ENCODE data around the gene RCCD1. TPM values are rescaled to one million over a fixed set of nuclear protein-coding genes. Genes with fewer than 3 reads are reported as not detected.
"Not testable (repeated sequence)": the region's sequence is repeated elsewhere in the genome, so short reads cannot be mapped to it uniquely, and the experiment has no call there.

Gene RCCD1
- polyA plus RNA-seq, 1 donor from 2014 or later, result 4.5 TPM

DNA sequence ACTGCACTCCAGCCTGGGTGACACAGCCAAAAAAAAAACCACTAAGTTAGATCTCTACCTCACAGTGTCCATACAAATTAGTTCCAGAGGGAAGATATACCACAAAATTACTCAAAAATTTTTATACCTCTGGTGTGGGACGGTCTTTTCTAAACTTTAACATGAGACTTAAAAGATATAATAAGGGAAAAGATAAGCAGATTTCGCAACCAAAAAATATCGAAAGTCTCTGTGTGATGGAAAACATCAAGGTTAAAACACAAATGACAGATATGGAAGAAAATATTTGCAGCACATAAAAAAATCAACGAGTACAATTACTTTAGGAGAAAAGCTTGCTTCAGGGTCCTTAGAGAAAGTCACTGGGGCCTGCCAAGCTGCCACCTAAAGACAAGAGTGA, 32.8 kb upstream of the RCCD1 start:
- H2AFZ ChIP-seq (ENCODE audit: low read depth, low read length), result no peak overlapping the region
- no peaks in the 10 kb centered on the region for H3K9me2 ChIP-seq (ENCODE audit: insufficient read depth, low read length)
- H3K4me3 ChIP-seq (ENCODE audit: low read length), result no peak overlapping the region
- H3F3A ChIP-seq (ENCODE audit: insufficient read depth, low read length, poor library complexity, severe bottlenecking), result no peaks in the 10 kb centered on the region
- H3K36me3 ChIP-seq (ENCODE audit: insufficient read depth, low read length), result no peaks in the 10 kb centered on the region
- no peaks in the 10 kb centered on the region for H3K27me3 ChIP-seq (ENCODE audit: insufficient read depth, low read depth, low read length)
- H3K79me2 ChIP-seq (replicated peaks; ENCODE audit: insufficient read depth, low read length), result no peaks in the 10 kb centered on the region
- H4K20me1 ChIP-seq (ENCODE audit: insufficient read depth), result no peaks in the 10 kb centered on the region
- TF ChIP-seq, protein P1, sequence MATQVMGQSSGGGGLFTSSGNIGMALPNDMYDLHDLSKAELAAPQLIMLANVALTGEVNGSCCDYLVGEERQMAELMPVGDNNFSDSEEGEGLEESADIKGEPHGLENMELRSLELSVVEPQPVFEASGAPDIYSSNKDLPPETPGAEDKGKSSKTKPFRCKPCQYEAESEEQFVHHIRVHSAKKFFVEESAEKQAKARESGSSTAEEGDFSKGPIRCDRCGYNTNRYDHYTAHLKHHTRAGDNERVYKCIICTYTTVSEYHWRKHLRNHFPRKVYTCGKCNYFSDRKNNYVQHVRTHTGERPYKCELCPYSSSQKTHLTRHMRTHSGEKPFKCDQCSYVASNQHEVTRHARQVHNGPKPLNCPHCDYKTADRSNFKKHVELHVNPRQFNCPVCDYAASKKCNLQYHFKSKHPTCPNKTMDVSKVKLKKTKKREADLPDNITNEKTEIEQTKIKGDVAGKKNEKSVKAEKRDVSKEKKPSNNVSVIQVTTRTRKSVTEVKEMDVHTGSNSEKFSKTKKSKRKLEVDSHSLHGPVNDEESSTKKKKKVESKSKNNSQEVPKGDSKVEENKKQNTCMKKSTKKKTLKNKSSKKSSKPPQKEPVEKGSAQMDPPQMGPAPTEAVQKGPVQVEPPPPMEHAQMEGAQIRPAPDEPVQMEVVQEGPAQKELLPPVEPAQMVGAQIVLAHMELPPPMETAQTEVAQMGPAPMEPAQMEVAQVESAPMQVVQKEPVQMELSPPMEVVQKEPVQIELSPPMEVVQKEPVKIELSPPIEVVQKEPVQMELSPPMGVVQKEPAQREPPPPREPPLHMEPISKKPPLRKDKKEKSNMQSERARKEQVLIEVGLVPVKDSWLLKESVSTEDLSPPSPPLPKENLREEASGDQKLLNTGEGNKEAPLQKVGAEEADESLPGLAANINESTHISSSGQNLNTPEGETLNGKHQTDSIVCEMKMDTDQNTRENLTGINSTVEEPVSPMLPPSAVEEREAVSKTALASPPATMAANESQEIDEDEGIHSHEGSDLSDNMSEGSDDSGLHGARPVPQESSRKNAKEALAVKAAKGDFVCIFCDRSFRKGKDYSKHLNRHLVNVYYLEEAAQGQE (IDR thresholded peaks at IDR 0.05; ENCODE audit: borderline replicate concordance), result no peak
- TF ChIP-seq EP300 (conservative IDR thresholded peaks at IDR 0.05; ENCODE audit: poor library complexity, severe bottlenecking) (no peak), MXI1 (conservative IDR thresholded peaks at IDR 0.05; ENCODE audit: poor library complexity, severe bottlenecking) (no peak), POLR2AphosphoS5 (IDR thresholded peaks at IDR 0.05) (no peak), TAF1 (IDR thresholded peaks at IDR 0.05; ENCODE audit: low read depth) (no peak), EZH2 (IDR thresholded peaks at IDR 0.05; ENCODE audit: borderline replicate concordance, insufficient read depth, low read length, poor library complexity, severe bottlenecking) (no peak), RAD21 (conservative IDR thresholded peaks at IDR 0.05) (no peak), SMC3 (conservative IDR thresholded peaks at IDR 0.05; ENCODE audit: poor library complexity) (no peak)
- TF ChIP-seq, protein P2, sequence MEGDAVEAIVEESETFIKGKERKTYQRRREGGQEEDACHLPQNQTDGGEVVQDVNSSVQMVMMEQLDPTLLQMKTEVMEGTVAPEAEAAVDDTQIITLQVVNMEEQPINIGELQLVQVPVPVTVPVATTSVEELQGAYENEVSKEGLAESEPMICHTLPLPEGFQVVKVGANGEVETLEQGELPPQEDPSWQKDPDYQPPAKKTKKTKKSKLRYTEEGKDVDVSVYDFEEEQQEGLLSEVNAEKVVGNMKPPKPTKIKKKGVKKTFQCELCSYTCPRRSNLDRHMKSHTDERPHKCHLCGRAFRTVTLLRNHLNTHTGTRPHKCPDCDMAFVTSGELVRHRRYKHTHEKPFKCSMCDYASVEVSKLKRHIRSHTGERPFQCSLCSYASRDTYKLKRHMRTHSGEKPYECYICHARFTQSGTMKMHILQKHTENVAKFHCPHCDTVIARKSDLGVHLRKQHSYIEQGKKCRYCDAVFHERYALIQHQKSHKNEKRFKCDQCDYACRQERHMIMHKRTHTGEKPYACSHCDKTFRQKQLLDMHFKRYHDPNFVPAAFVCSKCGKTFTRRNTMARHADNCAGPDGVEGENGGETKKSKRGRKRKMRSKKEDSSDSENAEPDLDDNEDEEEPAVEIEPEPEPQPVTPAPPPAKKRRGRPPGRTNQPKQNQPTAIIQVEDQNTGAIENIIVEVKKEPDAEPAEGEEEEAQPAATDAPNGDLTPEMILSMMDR (IDR thresholded peaks at IDR 0.05; ENCODE audit: poor library complexity, severe bottlenecking), result no peak
- no peaks in the 10 kb centered on the region for H3K9me3 ChIP-seq (ENCODE audit: low read length)
- H3K27ac ChIP-seq (ENCODE audit: low read length), result no peak overlapping the region
- no peak overlapping the region for H3K4me2 ChIP-seq (ENCODE audit: low read length)
- H3K9ac ChIP-seq (ENCODE audit: low read length), result no peak overlapping the region

DNA sequence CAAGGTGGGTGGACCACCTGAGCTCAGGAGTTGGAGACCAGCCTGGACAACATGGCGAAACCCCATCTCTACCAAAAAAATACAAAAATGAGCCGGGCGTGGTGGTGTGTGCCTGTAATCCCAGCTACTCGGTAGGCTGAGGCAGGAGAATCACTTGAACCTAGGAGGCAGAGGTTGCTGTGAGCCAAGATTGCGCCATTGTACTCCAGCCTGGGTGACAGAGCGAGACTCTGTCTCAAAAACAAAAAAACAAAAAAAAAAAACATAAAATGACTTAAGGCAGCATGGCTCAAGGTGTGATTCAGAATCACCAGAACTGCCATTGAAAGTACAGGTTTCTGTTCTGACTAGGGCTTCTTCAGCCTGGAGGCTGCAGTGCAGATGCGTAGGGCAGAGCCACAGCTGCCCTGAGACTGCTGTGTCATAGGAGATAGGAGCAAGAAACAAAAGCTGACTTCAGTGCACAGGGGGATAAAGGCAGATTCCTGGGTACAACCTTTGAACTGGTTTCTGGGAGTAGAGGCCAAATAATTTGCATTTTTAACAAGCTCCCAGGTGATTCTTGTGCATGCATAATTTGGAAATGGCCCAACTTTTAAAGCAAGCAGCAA, 31.9 kb upstream of the RCCD1 start:
- not testable (repeated sequence) for H3K9me2 ChIP-seq (ENCODE audit: insufficient read depth, low read length); H3K27ac ChIP-seq (ENCODE audit: low read length)

GRCh38 chr15:90924375-90924774, 30.3 kb upstream of the RCCD1 start:
- Histone ChIP-seq H3K9me2 (ENCODE audit: insufficient read depth, low read length) (no peaks in the 10 kb centered on the region), H3K27ac (ENCODE audit: low read length) (no peak overlapping the region), H3F3A (ENCODE audit: insufficient read depth, low read length, poor library complexity, severe bottlenecking) (no peaks in the 10 kb centered on the region), H3K36me3 (ENCODE audit: insufficient read depth, low read length) (no peaks in the 10 kb centered on the region), H3K9me3 (ENCODE audit: low read length) (no peaks in the 10 kb centered on the region), H2AFZ (ENCODE audit: low read depth, low read length) (no peak overlapping the region), H4K20me1 (ENCODE audit: insufficient read depth) (no peaks in the 10 kb centered on the region), H3K9ac (ENCODE audit: low read length) (no peak overlapping the region), H3K4me3 (ENCODE audit: low read length) (no peak overlapping the region), H3K4me2 (ENCODE audit: low read length) (no peak overlapping the region), H3K79me2 (replicated peaks; ENCODE audit: insufficient read depth, low read length) (no peaks in the 10 kb centered on the region), H3K27me3 (ENCODE audit: insufficient read depth, low read depth, low read length) (no peaks in the 10 kb centered on the region)
- TF ChIP-seq, protein P2 (IDR thresholded peaks at IDR 0.05; ENCODE audit: poor library complexity, severe bottlenecking), result no peak
- TF ChIP-seq POLR2AphosphoS5 (IDR thresholded peaks at IDR 0.05) (no peak), TAF1 (IDR thresholded peaks at IDR 0.05; ENCODE audit: low read depth) (no peak), SMC3 (conservative IDR thresholded peaks at IDR 0.05; ENCODE audit: poor library complexity) (no peak), EP300 (conservative IDR thresholded peaks at IDR 0.05; ENCODE audit: poor library complexity, severe bottlenecking) (no peak), MXI1 (conservative IDR thresholded peaks at IDR 0.05; ENCODE audit: poor library complexity, severe bottlenecking) (no peak), EZH2 (IDR thresholded peaks at IDR 0.05; ENCODE audit: borderline replicate concordance, insufficient read depth, low read length, poor library complexity, severe bottlenecking) (no peak), RAD21 (conservative IDR thresholded peaks at IDR 0.05) (no peak)
- TF ChIP-seq, protein P1 (IDR thresholded peaks at IDR 0.05; ENCODE audit: borderline replicate concordance), result no peak

More for the DNA sequence above, 31.9 kb upstream of the RCCD1 start:
- not testable (repeated sequence) for H3K27me3 ChIP-seq (ENCODE audit: insufficient read depth, low read depth, low read length); H3K79me2 ChIP-seq (replicated peaks; ENCODE audit: insufficient read depth, low read length); H2AFZ ChIP-seq (ENCODE audit: low read depth, low read length); H4K20me1 ChIP-seq (ENCODE audit: insufficient read depth); H3K9me3 ChIP-seq (ENCODE audit: low read length); H3K36me3 ChIP-seq (ENCODE audit: insufficient read depth, low read length); H3K4me3 ChIP-seq (ENCODE audit: low read length); H3K4me2 ChIP-seq (ENCODE audit: low read length); H3F3A ChIP-seq (ENCODE audit: insufficient read depth, low read length, poor library complexity, severe bottlenecking); H3K9ac ChIP-seq (ENCODE audit: low read length)

All from neural cell (in vitro differentiated cells).